ENCODE results near the gene PRKCH.

Gene PRKCH

DNA sequence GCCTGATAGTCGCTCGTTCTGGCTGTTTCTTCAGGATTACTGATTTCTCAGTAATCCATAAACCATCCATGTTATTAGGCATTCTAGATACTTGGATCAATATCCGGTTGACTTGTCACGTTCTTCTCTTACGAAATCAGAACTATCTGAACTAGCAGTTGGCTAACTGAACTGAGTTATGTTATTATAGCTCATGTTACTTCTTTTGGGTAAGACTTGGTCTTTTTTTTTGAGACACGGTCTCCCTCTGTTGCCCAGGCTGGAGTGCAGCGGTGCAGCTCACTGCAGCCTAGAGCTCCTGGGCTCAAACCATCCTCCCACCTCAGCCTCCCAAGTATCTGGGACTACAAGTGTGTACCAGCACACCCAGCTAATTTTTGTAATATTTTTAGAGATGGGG is 178.6 kb downstream of the PRKCH start:
- no peak for DNase-seq

GRCh38 chr14:61501714-61502458 is 180.5 kb downstream of the PRKCH start:
- no peak for DNase-seq

DNA sequence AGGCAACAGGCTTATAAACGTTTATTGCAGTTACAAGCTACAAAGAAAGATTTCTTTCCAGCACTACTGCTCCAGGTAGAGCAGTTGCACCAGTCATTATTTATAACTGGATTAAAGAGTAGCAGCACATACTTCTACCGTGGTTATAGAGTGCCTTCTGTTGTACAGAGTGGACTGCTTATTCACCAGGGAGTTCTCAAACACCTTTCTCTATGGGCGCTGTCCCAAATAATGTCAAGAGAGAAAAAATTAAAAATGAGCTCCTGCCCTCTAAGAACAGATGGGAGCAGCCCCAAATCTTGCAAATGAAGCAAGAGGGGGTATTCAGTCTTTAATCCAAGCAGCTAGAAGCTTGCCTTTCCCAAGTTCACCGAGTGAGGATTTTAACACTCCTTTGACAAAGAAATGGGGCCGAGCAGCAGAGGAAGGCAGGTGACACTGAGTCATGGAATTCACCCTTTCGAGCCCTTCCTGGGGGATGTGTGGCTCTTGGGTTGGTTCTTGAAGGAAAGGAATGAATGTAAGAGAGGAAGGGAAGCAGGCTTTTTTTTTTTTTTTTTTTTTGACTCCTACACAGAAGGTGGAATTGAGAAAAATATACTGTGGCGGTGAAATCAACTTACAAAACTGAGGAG is 181.2 kb downstream of the PRKCH start:
- DNase-seq, result peak; percentile 56

DNA sequence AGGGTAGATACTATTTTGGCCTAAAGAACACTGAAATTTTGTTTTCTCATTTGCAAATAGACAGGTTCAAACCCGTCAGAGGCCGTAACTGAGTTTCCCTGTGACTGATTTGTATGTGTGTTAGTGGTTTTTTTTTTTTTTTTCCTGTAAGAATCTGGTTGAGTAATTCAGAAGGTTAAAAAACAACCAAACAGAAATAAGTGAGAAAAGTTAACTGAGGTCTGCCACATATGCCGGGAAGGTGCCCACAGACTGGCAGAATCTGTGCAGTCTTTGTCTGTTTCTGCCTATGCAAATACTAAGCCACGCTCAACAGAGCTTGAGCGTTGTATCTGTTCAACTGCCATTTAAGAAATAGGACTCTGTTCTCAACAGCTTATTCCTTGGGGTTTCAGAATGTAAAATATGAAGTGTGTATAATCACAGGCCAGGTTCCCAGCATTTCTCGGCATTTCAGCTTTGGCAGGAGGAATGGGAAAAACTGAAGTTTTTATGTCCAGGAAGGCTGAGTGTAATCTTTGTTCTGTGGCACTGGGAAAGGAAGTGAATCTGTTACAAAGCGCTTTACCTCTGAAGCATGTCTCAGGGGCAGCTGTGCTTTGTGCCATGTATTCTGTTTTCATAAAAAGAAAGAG is 181.9 kb downstream of the PRKCH start:
- DNase-seq, result peak; percentile 75

GRCh38 chr14:61504901-61505300 is 183.5 kb downstream of the PRKCH start:
- no peak for DNase-seq

DNA sequence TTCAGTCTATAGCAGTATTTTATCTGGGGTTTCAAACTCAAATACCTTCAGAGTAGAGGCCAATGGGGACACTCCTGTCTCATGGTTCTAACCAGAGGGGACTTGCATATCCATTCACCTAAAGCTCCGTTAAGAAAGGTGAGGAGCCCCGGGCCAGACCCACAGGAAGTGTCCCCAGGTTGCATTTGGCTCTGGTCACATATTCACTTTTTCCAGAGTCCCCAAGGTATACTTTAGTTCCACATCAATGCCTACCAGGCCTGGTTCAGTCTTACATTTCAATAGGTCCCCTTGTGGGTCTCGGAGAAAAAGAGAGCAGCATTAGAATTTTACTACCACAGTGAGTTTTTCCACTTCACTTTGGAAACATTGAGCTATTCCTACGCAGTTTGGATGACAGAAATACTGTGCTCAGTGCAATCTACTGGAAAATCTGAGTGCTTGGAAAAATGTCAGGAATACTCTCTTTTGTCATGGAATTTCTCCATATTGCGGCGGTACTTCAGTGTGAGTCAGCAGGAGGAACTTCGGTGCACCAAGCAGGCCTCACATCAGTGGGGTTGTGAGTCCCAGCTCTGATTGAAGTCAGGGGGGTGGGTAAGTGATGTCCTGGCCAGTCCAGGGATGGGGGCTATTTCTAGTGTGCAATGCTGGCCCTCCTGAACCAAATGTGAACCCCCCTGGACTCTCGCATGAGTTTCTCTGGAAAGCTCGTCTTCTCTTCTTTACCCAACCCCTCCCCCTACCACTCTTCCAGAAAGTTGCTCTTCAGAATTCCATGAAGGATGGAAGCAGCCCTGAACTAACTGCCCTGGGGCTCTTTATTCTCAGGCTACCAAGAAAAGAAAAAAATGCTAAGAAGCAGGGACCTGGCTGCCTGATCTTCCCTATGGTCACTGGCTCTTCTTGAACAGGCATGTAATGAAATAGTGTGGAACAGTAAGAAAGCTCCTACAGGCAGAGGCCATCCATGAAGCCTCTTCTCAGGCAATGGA is 184.7 kb downstream of the PRKCH start:
- peak; percentile 56 for DNase-seq

- DNase-seq, result no peak
These were observed 187.1 kb downstream of the PRKCH start for GRCh38 chr14:61508526-61508925.

DNA sequence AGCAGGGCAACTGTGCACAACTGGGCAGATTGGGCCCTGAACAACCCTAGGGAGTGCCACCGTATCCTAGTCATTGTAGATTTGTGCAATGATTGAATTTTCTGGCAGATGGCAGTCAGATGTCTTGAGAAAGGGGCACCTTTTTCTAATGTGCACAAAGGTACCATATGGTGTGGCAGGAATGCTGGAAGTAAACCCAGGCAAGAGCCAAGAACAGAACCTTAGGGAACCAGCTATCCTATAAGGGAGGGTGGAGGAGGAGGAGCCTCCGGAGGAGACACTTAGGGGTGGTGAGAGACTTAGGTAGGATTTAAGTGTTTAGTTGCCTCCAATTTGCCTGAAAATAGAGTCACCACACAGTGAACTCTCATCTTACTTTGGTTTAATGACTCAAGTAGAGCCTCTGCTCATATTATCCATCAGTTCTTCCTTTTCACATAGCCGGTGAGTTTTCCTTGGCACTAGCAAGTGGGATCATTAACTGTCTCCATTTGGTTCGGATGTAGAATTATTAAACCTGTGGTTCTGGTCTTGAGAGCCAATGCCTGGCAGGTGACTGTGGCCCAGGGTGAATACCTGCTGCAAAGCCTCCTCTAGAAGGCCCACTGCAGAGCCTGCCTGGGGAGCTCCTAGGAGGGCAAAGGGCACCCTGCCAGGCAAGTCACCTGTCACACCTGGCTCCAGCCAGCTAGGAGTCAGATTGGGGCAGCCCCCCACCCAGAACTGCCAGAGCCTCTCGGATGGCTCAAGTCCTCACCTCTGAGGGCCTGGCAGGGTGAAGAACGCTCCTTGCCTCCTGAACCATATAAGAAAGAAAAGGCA is 189.6 kb downstream of the PRKCH start:
- peak; percentile 42 for DNase-seq

DNA sequence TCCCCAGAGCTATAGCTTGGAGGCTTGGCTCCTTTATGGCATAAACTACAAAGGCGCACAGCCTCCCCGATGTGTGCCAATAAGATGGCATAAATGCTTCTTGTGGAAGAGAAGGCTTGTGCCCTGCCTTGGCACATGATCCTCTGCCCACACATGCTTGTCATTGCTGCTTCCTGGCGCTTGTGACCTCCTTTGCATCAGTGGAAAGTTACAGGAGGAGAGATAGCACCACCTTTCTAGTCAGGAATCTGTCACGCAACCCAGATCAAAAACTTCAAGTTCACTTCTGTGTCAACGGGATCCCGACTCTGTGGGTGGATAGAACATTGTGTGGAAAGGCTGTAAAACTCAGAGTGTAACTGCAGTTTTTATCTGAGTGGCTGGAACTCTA is 190.2 kb downstream of the PRKCH start:
- peak; percentile 81 for DNase-seq

- DNase-seq, result peak; percentile 32
These were observed 190.9 kb downstream of the PRKCH start for GRCh38 chr14:61512026-61512834.

DNA sequence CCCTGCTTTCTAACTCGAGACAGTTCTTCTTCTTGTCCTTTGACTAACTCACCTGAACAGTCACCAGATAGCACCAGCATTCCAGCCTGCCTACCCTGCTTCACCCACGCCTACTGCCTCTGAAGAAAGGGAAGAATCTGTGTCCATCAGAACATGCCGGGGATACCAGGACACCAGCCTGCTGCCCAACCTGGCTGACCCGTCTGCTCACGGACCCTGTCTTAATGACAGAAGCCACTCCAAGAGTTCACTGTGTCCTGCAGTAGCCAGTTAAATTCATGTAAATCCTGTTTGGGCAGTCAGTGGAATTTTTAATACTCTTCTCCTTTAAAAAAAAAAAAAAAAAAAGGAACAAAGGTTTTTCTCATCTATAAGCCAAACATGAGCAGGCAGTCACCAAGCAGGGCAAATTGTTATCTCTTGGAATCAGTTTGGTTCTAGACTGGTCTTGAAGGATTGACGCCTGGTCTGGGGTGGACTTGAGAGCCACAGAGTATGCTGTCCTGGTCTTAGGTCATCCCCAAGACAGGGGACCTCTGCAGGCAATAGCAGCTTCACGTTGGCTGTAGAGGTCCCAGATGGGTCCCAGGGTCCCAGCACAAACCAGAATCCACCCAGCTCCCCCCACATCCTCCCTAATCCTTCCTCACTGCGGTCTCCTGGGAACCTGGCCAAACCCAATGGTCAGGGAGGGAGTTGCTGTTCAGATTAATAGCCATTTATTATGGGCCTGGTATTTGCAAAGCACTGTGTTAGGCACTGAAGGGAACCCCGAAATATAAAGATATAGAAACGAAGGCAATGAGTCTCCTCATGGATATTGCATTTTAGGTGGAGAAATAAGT is 192.8 kb downstream of the PRKCH start:
- DNase-seq, result no peak

DNA sequence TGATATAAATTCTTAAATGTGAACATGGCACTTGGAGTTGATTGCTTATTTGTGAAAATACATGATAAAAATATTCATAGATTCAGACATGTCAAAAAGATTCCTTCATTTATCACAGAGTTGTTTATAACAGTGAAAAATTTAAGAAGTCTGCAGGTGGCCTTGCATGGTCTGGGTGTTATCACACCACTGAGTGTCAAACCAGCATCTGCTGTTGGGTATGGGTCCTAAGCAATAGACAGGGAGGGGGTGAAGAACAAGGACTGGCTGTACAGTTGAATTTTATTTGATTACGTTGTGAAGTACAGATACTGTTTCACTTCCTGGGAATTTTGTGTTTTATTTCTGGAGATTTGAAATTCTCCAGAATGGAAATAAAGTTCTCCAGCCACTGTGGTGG is 193.5 kb downstream of the PRKCH start:
- DNase-seq, result no peak

DNA sequence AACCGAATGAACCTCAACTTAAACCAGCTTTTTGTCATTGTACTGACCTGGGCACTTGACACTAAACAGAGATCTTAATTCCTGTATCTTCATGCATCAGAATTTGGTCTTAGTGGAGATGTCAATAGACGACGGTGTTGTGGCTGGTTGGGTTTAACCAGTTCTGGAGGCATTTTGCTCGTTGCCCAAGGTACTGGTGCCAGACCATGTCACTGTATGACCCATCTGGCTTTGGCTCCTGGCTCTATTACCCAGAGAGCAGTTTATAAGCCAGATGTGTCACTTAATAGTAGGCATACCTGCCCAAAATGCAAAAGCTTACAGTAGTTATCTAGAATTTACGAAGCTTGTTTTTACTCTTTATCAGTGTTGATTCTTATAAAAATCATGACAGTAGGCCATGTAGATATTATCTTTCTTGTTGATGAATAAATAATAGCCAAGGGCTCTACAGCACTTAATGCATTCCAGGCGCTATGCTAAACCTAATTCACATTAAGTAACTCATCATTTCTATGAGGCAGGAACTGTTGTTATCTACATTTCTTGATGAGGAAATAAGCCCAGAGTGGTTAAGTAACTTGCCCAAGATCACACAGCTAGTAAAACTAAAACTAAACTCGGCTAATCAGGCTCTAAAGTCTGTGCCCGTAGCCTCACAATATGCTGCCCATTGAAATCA is 194.2 kb downstream of the PRKCH start:
- no peak for DNase-seq

DNA sequence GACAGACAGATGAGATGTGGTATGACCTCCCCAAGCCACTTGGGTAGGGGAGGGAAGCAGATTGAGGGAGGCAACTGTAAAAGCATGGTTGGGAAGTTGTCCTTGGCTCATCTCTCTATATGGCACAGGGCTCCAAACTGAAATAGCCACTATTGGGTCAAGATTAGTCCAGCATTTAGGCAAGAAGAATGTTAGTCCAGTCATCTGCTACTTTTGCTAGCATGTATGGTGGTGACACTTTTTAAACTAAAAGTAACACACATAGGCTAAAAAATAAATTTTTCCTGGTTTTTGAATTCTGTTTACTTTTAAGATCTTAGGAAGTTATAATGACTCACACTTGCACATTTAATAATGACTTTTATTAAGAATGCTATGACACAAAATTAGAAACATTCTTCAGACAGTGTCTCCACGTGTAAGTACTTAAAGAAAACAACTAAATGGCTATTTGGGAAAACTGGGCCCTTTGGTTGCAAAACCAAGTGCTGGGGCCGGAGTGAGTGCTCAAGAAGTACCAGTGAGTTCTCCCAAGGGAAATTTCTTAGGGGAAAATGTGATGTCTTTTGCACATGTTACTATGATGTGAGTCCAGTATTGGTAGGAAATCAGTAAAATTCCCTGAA is 194.9 kb downstream of the PRKCH start:
- DNase-seq, result no peak

DNA sequence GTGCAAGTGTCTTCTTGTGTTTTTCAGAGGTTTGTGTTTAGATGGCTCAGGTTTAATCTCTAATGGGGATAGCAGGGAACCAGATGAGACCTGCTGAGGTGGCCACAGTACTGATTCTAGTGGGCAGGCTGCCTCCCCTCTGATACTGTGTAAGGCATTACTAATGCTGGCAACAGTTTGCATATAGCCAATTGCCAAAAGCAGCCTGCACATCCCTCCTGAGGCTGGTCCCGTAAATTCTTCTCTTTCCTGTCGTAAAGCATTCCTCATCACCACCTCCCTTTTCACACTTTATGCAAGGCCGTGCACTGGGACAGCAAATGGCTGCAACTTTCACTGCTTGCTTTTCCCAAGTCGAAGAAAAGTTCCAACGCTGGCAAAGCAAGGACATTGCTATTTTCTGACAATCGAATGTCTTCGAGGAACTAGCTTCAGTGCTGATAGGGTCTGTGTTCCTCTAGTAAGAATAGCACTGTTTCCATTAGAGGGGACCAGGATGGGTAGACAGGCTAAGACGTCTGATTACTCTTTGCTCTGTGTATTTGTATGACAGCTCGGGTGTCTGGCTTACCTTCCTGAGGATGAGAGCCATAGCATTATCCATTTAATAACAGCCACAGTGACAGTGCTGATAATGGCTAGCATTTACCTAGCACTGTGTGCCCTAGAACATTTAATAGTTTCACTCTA is 195.7 kb downstream of the PRKCH start:
- no peak for DNase-seq

DNA sequence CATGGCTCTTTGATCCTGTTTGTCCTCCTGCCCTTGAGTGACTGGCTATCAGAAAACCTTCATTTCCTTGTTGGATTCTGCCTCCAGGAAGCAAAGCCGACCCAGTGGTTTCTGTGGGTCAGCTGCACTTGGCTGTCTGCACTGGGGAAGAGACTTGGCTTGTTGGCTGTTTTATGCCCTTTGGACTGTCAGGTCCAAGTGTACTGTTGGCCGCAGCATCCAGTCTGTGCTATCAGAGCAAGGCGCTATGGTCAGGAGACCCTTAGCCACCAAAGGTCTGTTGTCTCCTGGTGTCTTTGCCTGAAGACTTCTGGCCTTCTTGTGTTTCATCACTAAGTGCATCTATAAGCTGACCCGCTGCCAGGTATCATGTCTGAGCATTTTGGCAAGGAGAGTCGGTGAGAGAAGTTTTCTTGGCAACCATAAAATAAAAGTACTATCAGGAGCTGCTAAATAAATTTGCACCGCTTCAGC is 196.6 kb downstream of the PRKCH start:
- no peak for DNase-seq

DNA sequence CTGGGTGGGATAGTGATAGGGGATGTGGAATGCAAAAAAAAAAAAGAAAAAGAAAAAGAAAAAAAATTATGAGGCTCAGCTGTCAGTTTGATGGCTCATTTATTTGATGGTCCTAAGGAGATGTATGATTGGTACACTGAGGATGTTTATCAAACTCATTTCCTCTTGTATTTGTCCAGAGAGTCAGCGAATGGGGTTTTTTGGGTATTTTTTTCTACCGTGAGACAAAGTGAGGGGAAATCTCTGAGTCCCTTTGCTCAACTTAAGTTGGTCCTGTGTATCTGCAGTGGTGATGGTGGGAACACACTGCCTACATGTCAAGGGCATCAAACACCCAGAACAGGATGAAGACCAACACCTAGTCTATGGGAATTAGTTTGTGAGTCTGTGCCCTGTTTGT is 197.0 kb downstream of the PRKCH start:
- no peak for DNase-seq

DNA sequence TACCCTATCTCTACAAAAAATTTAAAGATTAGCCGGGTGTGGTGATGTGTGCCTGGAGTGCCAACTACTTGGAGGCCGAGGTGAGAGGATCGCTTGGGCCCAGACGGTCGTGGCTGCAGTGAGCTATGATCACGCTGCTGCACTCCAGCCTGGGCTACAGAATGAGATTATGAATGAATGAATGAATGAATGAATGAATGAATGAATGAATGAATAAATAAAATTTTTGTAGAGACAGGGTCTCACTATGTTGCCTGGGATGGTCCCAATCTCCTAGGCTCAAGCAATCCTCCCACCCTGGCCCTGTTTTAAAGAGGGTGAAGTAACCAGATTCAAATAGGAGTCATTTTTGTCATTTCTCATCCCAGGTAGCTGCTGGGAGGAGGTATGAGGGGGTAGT is 197.7 kb downstream of the PRKCH start:
- DNase-seq, result no peak

Data from stimulated activated CD4-positive, alpha-beta T cell treated with anti-CD3 and anti-CD28 coated beads, Interleukin-15, amount 100 ng/mL, for 24 hours (primary cell).